Tibial nerve (tissue), 4 donors: ENCODE results near the gene BMP4. TPM values are rescaled to one million over a fixed set of nuclear protein-coding genes. Genes with fewer than 3 reads are reported as not detected.

Experiments used
- DNase-seq, 2 donors: peaks; one replicate each; pipeline ENCODE4 v3.0.0-alpha.2; 2019; ENCODE audit warnings: low spot score in 2 of 2
- H3K27ac ChIP-seq, 4 donors: fragments of 200-600 bp; sonication (generic) in 3 of 4; one replicate each; pipeline ENCODE4 v1.5.1; 2017 to 2019; ENCODE audit warnings: mild to moderate bottlenecking in 1 of 4
- H3K27me3 ChIP-seq, 2 donors: fragments of 200-600 bp; sonication (generic) in 1 of 2; one replicate each; pipeline versions ENCODE4 v1.5.1 to v1.6.0; 2017 to 2019
- H3K36me3 ChIP-seq, 3 donors: fragments of 200-600 bp; sonication (generic); one replicate each; pipeline ENCODE4 v1.5.1; 2018 to 2019
- H3K4me1 ChIP-seq, 4 donors: fragments of 200-600 bp; sonication (generic) in 3 of 4; one replicate each; pipeline ENCODE4 v1.5.1; 2017 to 2019
- H3K4me3 ChIP-seq, 4 donors: fragments of 200-600 bp; sonication (generic) in 3 of 4; one replicate each; pipeline ENCODE4 v1.5.1; 2017 to 2019; ENCODE audit warnings: mild to moderate bottlenecking in 1 of 4, moderate library complexity in 1 of 4
- H3K9me3 ChIP-seq, 4 donors: fragments of 200-600 bp; sonication (generic) in 3 of 4; one replicate each; pipeline ENCODE4 v1.5.1; 2017 to 2019
- EP300 ChIP-seq, 2 donors: sonication (generic); formaldehyde crosslinking; IDR thresholded peaks; one replicate each; pipeline ENCODE4 v1.6.1; 2017; ENCODE audit warnings: antibody characterized with exemption in 2 of 2, mild to moderate bottlenecking in 1 of 2
- POLR2A ChIP-seq, 2 donors: fragments of 450-650 bp; IDR thresholded peaks; one replicate each; pipeline ENCODE4 v1.6.1; 2017; ENCODE audit warnings: antibody characterized with exemption in 2 of 2, mild to moderate bottlenecking in 2 of 2, moderate library complexity in 2 of 2
- WGBS, 2 donors: methylation state at CpG; one replicate each; pipeline ENCODE4 v1.1.5; 2018; 5-methylcytosine and 5-hydroxymethylcytosine counted together
- total RNA-seq, 4 donors: library from RNA; depleted of rRNA; stranded (reverse); fragments of >200 nt; gene quantifications; one replicate each; pipeline ENCODE4 v1.1.0, GENCODE V29; 2016
- TF ChIP-seq, protein P1 (sequence below), 5 experiments: fragments of 200-600 bp in 3 of 5; fragments of 450-650 bp in 2 of 5; sonication (generic) in 3 of 5; IDR thresholded peaks; one replicate each; pipeline ENCODE4 v1.5.1; 2016 to 2019; ENCODE audit warnings: antibody characterized with exemption in 5 of 5, mild to moderate bottlenecking in 3 of 5, moderate library complexity in 2 of 5

Gene BMP4
- total RNA-seq, 4 donors from 2014 or later = 5.1 to 21.6 (median 14.8) TPM

GRCh38 chr14:53942970-53943750 lies 13.5 kb downstream of the BMP4 start:
- no peaks in the 10 kb centered on the region for H3K9me3 ChIP-seq
- TF ChIP-seq, protein P1, sequence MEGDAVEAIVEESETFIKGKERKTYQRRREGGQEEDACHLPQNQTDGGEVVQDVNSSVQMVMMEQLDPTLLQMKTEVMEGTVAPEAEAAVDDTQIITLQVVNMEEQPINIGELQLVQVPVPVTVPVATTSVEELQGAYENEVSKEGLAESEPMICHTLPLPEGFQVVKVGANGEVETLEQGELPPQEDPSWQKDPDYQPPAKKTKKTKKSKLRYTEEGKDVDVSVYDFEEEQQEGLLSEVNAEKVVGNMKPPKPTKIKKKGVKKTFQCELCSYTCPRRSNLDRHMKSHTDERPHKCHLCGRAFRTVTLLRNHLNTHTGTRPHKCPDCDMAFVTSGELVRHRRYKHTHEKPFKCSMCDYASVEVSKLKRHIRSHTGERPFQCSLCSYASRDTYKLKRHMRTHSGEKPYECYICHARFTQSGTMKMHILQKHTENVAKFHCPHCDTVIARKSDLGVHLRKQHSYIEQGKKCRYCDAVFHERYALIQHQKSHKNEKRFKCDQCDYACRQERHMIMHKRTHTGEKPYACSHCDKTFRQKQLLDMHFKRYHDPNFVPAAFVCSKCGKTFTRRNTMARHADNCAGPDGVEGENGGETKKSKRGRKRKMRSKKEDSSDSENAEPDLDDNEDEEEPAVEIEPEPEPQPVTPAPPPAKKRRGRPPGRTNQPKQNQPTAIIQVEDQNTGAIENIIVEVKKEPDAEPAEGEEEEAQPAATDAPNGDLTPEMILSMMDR (IDR thresholded peaks at IDR 0.05) = no peak
- TF ChIP-seq EP300 (IDR thresholded peaks at IDR 0.05) = no peak
- TF ChIP-seq POLR2A (IDR thresholded peaks at IDR 0.05) = no peak
- H3K36me3 ChIP-seq = no peaks in the 10 kb centered on the region
- peaks cover 0 to 35% of the 10 kb centered on the region in 2 donors for H3K27me3 ChIP-seq
- 35 to 37% methylated on average over 8 of the region's 8 CpGs for WGBS, 2 donors
- no peak overlapping the region for H3K4me3 ChIP-seq
- peaks cover 0 to 7% (median 0%) of the 10 kb centered on the region in 4 donors for H3K4me1 ChIP-seq
- no peak overlapping the region for H3K27ac ChIP-seq
- DNase-seq = no peak

GRCh38 chr14:53938136-53938837 lies 18.3 kb downstream of the BMP4 start:
- Histone ChIP-seq H3K27ac (no peak overlapping the region), H3K4me3 (no peak overlapping the region), H3K9me3 (no peaks in the 10 kb centered on the region), H3K4me1 (no peaks in the 10 kb centered on the region), H3K27me3 (no peaks in the 10 kb centered on the region), H3K36me3 (no peaks in the 10 kb centered on the region)
- DNase-seq = no peak
- WGBS, 2 donors = 91 to 95% methylated on average over 7 of the region's 7 CpGs
- TF ChIP-seq EP300 (IDR thresholded peaks at IDR 0.05) = no peak
- no peak for TF ChIP-seq POLR2A (IDR thresholded peaks at IDR 0.05)
- TF ChIP-seq, protein P1 (IDR thresholded peaks at IDR 0.05) = no peak

DNA sequence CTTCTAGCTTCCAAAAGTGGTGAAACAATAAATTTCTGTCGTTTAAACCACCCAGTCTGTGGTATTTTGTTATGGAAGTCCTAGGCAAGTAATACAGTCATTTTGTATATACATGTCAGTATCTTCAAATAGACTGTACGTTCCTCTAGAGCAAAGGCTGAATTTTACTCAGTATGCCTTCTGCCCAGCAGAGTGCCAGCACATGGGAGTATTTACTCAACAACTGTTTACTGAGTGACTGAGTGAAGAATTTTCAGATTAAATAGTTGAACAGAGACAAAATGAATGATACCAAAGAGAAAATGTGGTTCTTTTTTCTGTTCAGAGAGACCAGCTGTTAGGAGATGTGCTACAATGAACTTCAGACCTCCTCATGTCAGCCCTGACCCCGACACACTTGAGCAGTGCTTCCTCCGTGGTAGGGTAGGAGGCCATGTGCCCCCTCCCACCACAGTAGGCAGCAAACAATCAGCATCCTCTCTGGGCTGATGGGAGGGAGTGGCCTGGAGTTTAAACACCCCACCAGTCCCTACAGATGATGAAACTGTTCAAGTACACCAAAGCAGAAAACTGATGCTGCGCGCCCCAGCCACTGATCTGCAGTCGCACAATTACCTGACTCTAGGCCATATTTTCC lies 21.7 kb downstream of the BMP4 start:
- no peaks in the 10 kb centered on the region for H3K36me3 ChIP-seq
- no peaks in the 10 kb centered on the region for H3K9me3 ChIP-seq
- no peak overlapping the region for H3K27ac ChIP-seq
- H3K4me3 ChIP-seq = no peak overlapping the region
- WGBS, 2 donors = 73 to 75% methylated on average over 7 of the region's 7 CpGs
- TF ChIP-seq POLR2A (IDR thresholded peaks at IDR 0.05) (no peak), EP300 (IDR thresholded peaks at IDR 0.05) (no peak)
- TF ChIP-seq, protein P1 (IDR thresholded peaks at IDR 0.05) = no peak
- DNase-seq = no peak
- H3K27me3 ChIP-seq = no peaks in the 10 kb centered on the region
- no peaks in the 10 kb centered on the region for H3K4me1 ChIP-seq

DNA sequence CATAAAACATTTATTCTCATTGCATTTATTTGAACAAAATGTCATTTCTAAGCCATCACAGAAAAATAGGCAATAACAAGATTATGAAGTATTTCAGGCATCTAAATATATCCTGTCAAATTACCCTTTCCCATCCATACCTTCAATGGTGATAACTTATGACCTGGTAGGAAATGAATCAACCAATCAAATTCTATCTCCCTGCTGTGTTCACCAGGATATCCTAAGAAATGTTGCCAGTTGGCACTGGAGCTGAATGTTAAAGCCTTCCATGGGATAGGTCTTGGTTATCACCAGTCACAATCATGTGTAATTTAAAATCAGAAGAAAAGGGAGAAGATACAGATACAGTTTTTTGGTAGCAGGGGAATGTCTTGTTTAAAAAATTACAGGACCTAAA lies 23.7 kb downstream of the BMP4 start:
- no peaks in the 10 kb centered on the region for H3K4me1 ChIP-seq
- H3K4me3 ChIP-seq = no peak overlapping the region
- TF ChIP-seq POLR2A (IDR thresholded peaks at IDR 0.05) (no peak), EP300 (IDR thresholded peaks at IDR 0.05) (no peak)
- TF ChIP-seq, protein P1 (IDR thresholded peaks at IDR 0.05) = no peak
- no peak for DNase-seq
- H3K27ac ChIP-seq = no peak overlapping the region
- H3K27me3 ChIP-seq = no peaks in the 10 kb centered on the region
- H3K36me3 ChIP-seq = no peaks in the 10 kb centered on the region
- no peaks in the 10 kb centered on the region for H3K9me3 ChIP-seq
